Neuron (in vitro differentiated cells): ENCODE measurements around the gene PARP1.
"Not testable (repeated sequence)": the region's sequence is repeated elsewhere in the genome, so short reads cannot be mapped to it uniquely, and the experiment has no call there.

Experiments used
- H2AFZ ChIP-seq: one replicate; pipeline ENCODE4 v1.6.1; 2013; ENCODE audit warnings: low read depth, mild to moderate bottlenecking, inconsistent platforms, low read length, moderate library complexity
- H3K27me3 ChIP-seq: one replicate; pipeline ENCODE4 v1.6.1; 2013; ENCODE audit warnings: low read length; ENCODE audit not compliant: insufficient read depth
- H3K36me3 ChIP-seq: one replicate; pipeline ENCODE4 v1.6.1; 2013; ENCODE audit warnings: low read length; ENCODE audit not compliant: insufficient read depth
- H3K4me1 ChIP-seq: one replicate; pipeline ENCODE4 v1.6.1; 2013; ENCODE audit warnings: low read length; ENCODE audit not compliant: insufficient read depth
- H3K4me3 ChIP-seq: 2 replicates; pipeline ENCODE4 v1.5.1; 2013; ENCODE audit warnings: mild to moderate bottlenecking, low read length, moderate library complexity
- H3K9me3 ChIP-seq: one replicate; pipeline ENCODE4 v1.6.1; 2013; ENCODE audit warnings: low read length

Gene PARP1

DNA sequence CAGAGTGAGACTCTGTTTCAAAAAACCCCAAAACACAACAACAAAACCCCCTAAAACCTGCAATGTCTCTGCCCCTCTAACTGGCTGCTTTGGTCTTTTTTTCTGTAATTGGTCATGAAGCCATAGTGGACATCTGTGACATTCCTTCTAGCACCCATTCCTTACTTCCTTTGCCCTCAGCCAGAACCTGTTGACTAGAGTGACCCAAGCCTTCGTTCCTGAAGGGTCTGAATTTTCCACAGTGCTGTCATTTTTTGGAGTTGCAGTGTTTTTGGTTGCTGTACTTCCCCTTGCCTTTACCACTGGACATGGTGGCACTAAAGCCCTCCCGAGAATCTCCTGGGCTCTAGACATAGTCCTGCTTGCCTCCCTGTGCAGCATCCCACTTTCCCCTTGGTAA, 50.5 kb downstream of the PARP1 start:
- no peaks in the 10 kb centered on the region for H3K27me3 ChIP-seq
- H3K4me3 ChIP-seq, result no peak overlapping the region
- H3K4me1 ChIP-seq, result no peaks in the 10 kb centered on the region
- H3K9me3 ChIP-seq, result no peaks in the 10 kb centered on the region
- H3K36me3 ChIP-seq, result peaks cover 46% of the 10 kb centered on the region
- H2AFZ ChIP-seq, result no peak overlapping the region

DNA sequence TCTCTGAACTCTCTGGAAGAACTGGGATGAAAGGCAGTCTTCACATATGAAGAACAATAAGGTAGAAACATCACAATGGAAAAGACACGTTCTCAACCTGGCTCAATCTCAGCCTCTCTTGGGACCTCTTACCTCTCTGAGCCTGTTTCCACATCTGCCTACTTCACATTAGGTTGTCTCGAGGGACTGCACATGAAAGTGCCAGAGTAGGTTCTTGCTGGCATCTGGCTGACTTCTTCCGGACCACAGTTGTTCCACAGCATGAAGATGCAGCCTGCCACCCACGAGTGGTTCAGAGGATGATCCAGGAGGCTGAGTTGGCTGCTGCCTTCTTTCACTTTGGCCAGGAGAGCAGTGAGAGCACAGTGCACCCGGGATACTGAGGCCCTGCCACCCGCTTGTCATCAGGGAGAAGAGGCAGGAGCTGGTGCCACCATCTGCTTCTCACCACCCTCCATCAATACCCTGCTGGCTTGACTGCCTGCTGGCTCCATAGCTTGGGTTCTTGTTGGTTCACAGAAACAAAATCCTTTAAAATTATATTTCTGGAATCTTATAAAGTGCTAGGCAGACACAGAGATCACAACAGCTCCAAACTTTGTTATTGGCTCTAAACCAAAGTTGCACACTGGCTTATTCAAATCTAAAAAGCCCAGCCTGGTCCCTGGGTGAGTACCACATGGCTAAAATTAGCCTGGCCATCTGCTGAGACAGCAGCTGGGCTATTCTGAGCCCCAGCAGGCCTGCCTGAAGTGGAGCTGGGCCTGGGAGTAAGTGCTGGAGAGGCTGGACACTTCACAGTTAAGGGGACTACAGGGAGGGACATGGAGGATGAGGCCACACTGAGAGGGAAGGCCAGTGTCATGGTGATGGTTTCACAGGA, 52.0 kb downstream of the PARP1 start:
- no peak overlapping the region for H3K4me3 ChIP-seq
- H2AFZ ChIP-seq, result no peak overlapping the region
- no peaks in the 10 kb centered on the region for H3K27me3 ChIP-seq
- H3K9me3 ChIP-seq, result no peaks in the 10 kb centered on the region
- peaks cover 31% of the 10 kb centered on the region for H3K36me3 ChIP-seq
- no peaks in the 10 kb centered on the region for H3K4me1 ChIP-seq

DNA sequence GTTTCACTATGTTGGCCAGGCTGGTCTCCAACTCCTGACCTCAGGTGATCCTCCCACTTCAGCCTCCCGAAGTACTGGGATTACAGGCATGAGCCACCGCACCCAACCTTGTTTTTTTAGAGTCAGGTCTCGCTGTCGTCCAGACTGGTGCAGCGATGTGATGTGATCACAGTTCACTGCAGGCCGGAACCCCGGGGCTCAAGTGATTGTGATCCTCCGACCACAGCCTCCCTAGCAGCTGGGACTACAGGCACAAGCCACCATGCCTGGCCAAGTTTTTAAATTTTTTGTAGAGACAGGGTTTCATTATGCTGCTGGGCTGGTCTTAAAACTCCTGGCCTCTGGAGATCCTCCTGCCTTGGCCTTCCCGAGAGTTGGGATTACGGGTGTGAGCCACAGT, 52.9 kb downstream of the PARP1 start:
- H2AFZ ChIP-seq, result no peak overlapping the region
- no peaks in the 10 kb centered on the region for H3K9me3 ChIP-seq
- H3K27me3 ChIP-seq, result no peaks in the 10 kb centered on the region
- H3K4me3 ChIP-seq, result no peak overlapping the region
- H3K4me1 ChIP-seq, result no peaks in the 10 kb centered on the region
- H3K36me3 ChIP-seq, result peaks cover 24% of the 10 kb centered on the region

DNA sequence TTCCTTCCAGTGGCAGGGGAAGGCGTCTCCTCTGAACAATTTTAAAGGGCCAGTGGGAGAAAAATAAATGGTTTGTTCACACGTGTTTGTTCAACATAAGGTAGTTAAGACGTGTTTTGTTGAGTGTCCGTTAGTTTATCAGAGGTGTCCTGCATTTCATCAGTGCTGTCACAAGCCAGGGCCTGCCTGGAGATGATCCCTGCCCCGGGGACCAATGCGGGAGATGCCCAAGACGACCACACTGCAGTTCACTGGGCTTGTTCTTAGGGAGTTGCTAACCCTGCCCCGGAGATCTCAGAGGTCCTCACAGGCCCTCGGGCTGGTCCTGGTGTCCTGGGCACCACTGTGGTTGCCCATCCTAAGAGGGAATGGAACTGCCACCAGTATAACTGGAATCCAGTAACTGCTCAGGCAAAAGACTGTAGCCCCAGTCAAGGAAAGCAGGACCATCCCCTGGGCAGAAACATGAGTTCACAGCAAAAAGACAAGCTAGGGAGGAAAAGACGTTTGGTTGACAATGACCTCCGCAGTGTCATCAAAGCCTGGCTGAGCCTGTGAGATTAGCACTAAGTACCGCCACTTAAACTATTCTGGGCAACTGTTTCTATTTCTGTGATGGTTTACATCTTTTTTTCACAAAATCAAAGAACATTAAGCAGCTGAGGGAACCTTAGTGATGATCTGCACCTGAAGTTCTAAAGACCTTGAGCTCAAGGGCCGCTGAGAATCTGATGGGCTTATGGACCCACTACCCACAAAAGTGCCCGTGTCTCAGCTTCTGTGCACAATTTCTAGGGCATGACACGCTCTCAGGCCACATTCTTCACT, 54.0 kb downstream of the PARP1 start:
- no peaks in the 10 kb centered on the region for H3K27me3 ChIP-seq
- H2AFZ ChIP-seq, result no peak overlapping the region
- no peaks in the 10 kb centered on the region for H3K4me1 ChIP-seq
- H3K9me3 ChIP-seq, result no peaks in the 10 kb centered on the region
- no peak overlapping the region for H3K4me3 ChIP-seq
- peaks cover 14% of the 10 kb centered on the region for H3K36me3 ChIP-seq

DNA sequence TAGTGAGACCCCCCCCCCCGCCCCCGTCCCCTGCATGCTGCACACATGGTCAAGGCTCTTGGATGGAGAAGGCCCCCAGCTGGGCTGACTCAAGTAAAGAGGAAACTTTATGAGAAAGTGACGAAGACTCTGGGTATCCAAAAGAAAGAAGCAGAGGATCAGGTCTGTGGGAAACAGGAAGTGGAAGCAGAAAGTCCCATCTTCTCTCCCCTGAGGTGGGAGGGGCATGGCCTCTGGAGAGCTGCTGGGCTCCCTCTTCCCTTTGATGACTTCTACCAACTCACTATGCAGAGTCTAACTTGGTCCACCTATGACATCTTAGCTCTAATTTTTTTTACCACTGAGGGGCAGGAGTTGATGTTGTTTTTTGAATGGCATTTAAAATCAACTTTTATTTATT, 56.2 kb downstream of the PARP1 start:
- H3K9me3 ChIP-seq, result no peaks in the 10 kb centered on the region
- H3K4me1 ChIP-seq, result no peaks in the 10 kb centered on the region
- H3K36me3 ChIP-seq, result peaks cover 2% of the 10 kb centered on the region
- no peak overlapping the region for H3K4me3 ChIP-seq
- no peaks in the 10 kb centered on the region for H3K27me3 ChIP-seq
- no peak overlapping the region for H2AFZ ChIP-seq

DNA sequence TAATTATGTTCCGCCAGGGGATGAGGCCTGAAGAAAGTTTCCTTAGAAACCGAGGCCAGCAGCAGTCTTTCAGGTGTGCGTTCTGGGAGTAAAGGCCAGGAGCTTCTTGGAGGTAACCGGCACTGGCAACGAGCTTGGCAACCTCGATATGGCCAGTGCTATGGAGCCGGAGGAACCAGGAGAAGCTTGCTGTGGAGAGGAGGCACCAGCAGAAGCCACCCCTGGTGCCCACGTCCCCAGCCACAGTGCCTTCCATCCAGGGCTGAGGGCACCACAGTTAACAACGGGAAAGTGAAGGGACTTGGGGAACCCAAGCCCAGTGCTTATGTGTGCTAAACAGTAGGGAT, 57.4 kb downstream of the PARP1 start:
- Histone ChIP-seq H3K36me3 (peaks cover 2% of the 10 kb centered on the region), H3K27me3 (no peaks in the 10 kb centered on the region), H3K9me3 (no peaks in the 10 kb centered on the region), H3K4me1 (no peaks in the 10 kb centered on the region), H2AFZ (no peak overlapping the region), H3K4me3 (no peak overlapping the region)

DNA sequence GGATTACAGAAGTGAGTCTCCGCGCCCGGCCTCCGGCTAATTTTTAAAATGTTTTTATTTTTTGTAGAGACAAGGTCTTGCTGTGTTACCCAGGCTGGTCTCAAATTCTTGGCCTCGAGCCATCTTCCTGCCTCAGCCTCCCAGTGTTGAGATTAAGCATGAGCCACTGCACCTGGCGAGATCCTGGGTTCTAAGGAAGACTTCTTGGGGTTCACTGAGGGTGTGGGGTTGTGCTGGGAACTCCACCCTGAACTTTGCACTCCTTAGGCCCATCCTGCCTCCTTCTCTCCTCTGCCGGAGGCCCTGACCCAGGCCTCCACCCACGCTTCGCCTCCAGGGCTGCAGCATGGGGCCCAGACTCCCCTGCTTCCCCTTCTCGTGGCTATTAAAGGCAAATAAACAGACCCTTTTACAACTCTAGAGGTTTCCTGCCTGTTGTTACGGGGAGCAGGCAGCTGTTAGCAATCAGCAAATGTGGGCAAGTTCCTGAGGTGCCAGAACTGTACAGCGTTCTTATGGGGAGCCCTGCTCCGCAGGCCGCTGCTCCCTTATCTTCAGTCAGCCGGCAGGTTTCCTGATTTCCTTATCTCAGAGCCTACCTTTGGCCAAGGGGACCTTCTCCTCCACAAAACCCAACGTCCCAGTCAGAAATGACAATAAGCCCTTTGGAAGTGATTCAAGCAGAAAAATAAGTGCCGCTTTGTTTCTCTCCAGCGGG, 57.9 kb downstream of the PARP1 start:
- Histone ChIP-seq H3K4me3 (no peak overlapping the region), H3K36me3 (no peaks in the 10 kb centered on the region), H3K27me3 (no peaks in the 10 kb centered on the region), H3K4me1 (no peaks in the 10 kb centered on the region), H2AFZ (no peak overlapping the region), H3K9me3 (no peaks in the 10 kb centered on the region)

DNA sequence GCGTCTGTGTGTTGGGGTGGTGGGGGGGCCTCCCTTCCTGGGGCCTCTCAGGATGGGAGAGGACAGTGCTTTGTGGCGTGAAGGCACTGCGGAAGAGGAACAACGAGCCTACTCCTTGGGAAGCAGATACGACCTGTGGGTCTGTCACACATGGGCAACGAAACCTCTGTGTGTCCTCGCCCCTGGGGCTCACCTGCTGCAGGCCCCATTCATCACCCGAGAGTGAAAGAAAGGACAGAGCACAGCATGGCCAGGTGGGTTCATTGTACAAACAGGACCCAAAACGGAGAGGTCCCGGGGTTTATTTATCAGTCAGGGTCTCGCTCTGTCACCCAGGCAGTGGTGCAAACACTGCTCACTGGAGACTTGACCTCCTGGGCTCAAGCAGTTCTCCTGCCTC, 58.8 kb downstream of the PARP1 start:
- H2AFZ ChIP-seq, result no peak overlapping the region
- no peak overlapping the region for H3K4me3 ChIP-seq
- no peaks in the 10 kb centered on the region for H3K9me3 ChIP-seq
- no peaks in the 10 kb centered on the region for H3K4me1 ChIP-seq
- no peaks in the 10 kb centered on the region for H3K27me3 ChIP-seq
- no peaks in the 10 kb centered on the region for H3K36me3 ChIP-seq

DNA sequence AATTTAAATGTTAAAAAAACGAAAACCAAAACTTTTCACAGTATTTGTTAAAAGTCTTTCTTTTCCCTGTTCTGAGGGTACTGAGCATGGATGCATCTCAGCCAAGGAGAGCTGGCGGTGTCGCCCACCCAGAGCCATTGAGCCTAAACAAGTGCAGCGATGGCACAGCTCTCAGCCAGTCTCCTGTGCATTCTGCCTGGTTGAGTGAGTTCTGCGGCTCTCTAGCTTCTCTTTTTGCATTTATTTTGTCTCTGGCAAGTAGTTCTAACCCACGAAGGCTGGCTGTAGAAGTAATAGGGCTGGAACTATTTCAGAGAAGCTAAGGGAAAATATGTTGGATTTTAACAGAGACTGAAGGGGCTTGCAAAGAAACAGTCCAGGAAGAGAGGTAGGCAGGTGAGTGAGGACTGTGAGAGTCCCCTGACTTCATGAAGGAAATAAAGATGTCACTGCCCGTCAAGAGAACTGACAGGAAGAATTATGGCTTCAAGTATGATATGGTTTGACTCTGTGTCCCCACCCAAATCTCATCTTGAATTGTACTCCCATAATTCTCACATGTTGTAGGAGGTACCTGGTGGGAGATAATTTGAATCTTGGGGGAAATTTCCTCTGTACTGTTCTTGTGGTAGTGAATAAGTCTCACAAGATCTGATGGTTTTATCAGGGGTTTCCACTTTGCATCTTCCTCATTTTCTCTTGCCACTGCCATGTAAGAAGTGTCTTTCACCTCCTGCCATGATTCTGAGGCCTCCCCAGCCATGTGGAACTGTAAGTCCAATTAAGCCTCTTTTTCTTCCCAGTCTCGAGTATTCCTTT, 63.2 kb downstream of the PARP1 start:
- Histone ChIP-seq H3K9me3 (peaks cover 6% of the 10 kb centered on the region), H3K36me3 (no peaks in the 10 kb centered on the region), H3K27me3 (no peaks in the 10 kb centered on the region), H3K4me1 (no peaks in the 10 kb centered on the region), H2AFZ (no peak overlapping the region), H3K4me3 (no peak overlapping the region)

DNA sequence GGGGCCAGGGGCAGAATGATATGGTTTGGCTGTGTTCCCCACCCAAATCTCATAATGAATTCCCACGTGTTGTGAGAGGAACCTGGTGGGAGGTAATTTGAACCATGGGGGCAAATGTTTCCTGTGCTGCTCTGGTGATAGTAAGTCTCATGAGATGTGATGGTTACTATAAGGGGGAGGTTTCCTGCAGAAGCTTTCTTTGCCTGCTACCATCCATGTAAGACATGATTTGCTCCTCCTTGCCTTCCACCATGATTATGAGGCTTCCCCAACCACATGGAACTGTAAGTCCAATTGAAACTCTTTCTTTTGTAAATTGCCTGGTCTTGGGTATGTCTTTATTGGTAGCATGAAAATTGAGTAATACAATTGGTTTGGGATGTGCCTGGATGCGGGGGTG, 65.2 kb downstream of the PARP1 start:
- peaks cover 6% of the 10 kb centered on the region for H3K9me3 ChIP-seq
- H2AFZ ChIP-seq, result no peak overlapping the region
- no peaks in the 10 kb centered on the region for H3K27me3 ChIP-seq
- no peaks in the 10 kb centered on the region for H3K4me1 ChIP-seq
- H3K4me3 ChIP-seq, result no peak overlapping the region
- H3K36me3 ChIP-seq, result no peaks in the 10 kb centered on the region

DNA sequence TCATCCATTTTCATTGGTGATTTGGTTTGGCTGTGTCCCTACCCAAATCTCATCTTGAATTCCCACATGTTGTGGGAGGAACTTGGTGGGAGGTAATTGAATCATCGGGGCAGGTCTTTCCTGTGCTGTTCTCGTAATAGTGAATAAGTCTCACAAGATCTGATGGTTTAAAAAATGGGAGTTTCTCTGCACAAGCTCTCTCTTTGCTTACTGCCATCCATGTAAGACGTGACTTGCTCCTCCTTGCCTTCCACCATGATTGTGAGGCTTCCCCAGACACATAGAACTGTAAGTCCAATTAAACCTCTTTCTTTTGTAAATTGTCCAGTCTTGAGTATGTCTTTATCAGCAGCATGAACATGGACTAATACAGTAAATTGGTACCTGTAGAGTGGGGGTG, 67.8 kb downstream of the PARP1 start:
- H3K4me3 ChIP-seq, H3K4me1 ChIP-seq, H2AFZ ChIP-seq, H3K9me3 ChIP-seq, H3K27me3 ChIP-seq, H3K36me3 ChIP-seq: not testable (repeated sequence)

DNA sequence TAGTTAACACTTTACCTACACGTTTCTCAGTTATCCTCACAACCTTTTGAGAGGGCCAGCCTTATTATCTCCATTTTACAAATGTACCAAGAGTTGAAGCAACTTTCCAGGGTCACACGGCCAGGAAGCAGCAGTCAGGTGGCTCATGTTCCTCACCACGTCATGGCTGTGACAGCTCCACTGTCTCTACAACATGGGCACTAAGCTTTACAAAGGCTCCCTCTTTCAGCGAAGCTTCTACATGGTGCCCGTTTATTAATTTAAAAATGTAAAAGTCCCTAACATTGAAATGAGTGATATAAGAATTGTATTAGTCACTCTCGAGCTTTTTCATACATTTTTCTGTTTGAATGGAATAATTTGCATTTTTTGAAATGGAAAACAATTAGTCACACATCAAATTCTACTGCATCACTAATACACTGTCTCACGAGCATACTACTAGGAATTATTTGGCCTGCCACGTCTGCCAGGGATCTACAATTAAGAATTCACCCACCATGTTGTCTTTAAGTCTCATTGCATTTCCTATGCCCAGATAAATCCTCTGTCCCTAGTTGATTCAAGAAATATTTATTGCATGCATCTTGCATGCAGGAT, 70.5 kb downstream of the PARP1 start:
- no peaks in the 10 kb centered on the region for H3K36me3 ChIP-seq
- no peaks in the 10 kb centered on the region for H3K4me1 ChIP-seq
- H2AFZ ChIP-seq, result no peak overlapping the region
- no peak overlapping the region for H3K4me3 ChIP-seq
- H3K9me3 ChIP-seq, result peaks cover 6% of the 10 kb centered on the region
- H3K27me3 ChIP-seq, result no peaks in the 10 kb centered on the region
